Activated CD8-positive, alpha-beta T cell treated with anti-CD3 and anti-CD28 coated beads for 36 hours (primary cell): ENCODE data around the gene FLNA. TPM values are rescaled to one million over a fixed set of nuclear protein-coding genes. Genes with fewer than 3 reads are reported as not detected.

Experiments
- ATAC-seq: fragments of 200-7000 bp; cut with Tn5 transposase; one replicate; pipeline ENCODE4 v1.10.0; 2021; ENCODE audit warnings: mild to moderate bottlenecking, moderate library complexity
- CTCF ChIA-PET: fragments of 350-600 bp; sonication (Branson Sonifier 250); formaldehyde crosslinking; loops from one replicate; lab custom pipeline; 2021; ENCODE audit warnings: antibody characterized with exemption; lab: Charles Lee
- POLR2A ChIA-PET: fragments of 350-600 bp; sonication (Branson Sonifier 250); formaldehyde crosslinking; loops from one replicate; lab custom pipeline; 2021; ENCODE audit warnings: antibody characterized with exemption; lab: Charles Lee
- DNase-seq: peaks from one replicate; pipeline ENCODE4 v3.0.0-alpha.2; 2020
- H3K27ac Mint-ChIP-seq: one replicate; pipeline ENCODE4 v1.8.0; 2021; ENCODE audit warnings: mild to moderate bottlenecking, mixed read lengths
- H3K27me3 Mint-ChIP-seq: one replicate; pipeline ENCODE4 v1.8.0; 2021; ENCODE audit warnings: mixed read lengths
- H3K36me3 Mint-ChIP-seq: one replicate; pipeline ENCODE4 v1.8.0; 2021; ENCODE audit warnings: low read depth, mixed read lengths
- H3K4me1 Mint-ChIP-seq: one replicate; pipeline ENCODE4 v1.8.0; 2021; ENCODE audit warnings: low read depth, mixed read lengths
- H3K4me3 Mint-ChIP-seq: one replicate; pipeline ENCODE4 v1.8.0; 2021; ENCODE audit warnings: mild to moderate bottlenecking, moderate library complexity, mixed read lengths
- H3K9me3 Mint-ChIP-seq: one replicate; pipeline ENCODE4 v1.8.0; 2021; ENCODE audit warnings: mixed read lengths
- intact Hi-C: fragments of 100-400 bp; cut with micrococcal nuclease; formaldehyde crosslinking; loops from one replicate; pipeline ENCODE4 v1.10.0; 2022
- total RNA-seq, 2 experiments: library from RNA; stranded (reverse); gene quantifications; one replicate each; pipeline ENCODE4 v1.2.3, GENCODE V29; 2021
- TF ChIP-seq, protein P1 (sequence below): fragments of 200-600 bp; IDR thresholded peaks from one replicate; pipeline ENCODE4 v1.8.0; 2022; ENCODE audit warnings: antibody characterized with exemption, mild to moderate bottlenecking

The FLNA gene
- total RNA-seq, 2 experiments from 2014 or later: 1,057 to 1,091 TPM

DNA sequence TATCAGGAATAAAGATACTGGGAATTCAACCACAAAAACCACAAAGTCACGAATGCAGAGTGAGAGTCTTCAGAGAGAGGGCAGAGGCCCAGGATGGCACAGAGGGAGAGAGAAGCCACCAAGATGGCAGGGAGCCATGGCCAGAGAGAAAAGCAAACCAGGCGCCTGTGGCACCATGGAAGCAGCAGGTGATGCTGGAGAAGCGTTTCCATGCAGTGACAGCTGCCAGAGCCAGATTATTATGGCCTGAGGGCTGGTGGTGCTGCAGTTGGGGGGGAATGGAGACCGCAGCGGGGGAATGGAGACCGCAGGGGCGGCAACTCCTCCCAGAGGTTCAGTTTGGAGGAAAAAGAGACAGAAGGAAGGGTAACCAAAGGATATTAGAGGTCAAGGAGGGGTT is 42.7 kb upstream of the FLNA start:
- ATAC-seq (no peak), DNase-seq (no peak)
- CTCF ChIA-PET: no interaction called here
- TF ChIP-seq, protein P1, sequence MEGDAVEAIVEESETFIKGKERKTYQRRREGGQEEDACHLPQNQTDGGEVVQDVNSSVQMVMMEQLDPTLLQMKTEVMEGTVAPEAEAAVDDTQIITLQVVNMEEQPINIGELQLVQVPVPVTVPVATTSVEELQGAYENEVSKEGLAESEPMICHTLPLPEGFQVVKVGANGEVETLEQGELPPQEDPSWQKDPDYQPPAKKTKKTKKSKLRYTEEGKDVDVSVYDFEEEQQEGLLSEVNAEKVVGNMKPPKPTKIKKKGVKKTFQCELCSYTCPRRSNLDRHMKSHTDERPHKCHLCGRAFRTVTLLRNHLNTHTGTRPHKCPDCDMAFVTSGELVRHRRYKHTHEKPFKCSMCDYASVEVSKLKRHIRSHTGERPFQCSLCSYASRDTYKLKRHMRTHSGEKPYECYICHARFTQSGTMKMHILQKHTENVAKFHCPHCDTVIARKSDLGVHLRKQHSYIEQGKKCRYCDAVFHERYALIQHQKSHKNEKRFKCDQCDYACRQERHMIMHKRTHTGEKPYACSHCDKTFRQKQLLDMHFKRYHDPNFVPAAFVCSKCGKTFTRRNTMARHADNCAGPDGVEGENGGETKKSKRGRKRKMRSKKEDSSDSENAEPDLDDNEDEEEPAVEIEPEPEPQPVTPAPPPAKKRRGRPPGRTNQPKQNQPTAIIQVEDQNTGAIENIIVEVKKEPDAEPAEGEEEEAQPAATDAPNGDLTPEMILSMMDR: no peak
- POLR2A ChIA-PET: no interaction called here
- Mint-ChIP-seq H3K4me1 (peaks cover 11% of the 10 kb centered on the region), H3K9me3 (no peaks in the 10 kb centered on the region), H3K4me3 (no peak overlapping the region), H3K27ac (no peak overlapping the region), H3K36me3 (peaks cover 8% of the 10 kb centered on the region), H3K27me3 (no peaks in the 10 kb centered on the region)
- intact Hi-C loops: no loop called here

DNA sequence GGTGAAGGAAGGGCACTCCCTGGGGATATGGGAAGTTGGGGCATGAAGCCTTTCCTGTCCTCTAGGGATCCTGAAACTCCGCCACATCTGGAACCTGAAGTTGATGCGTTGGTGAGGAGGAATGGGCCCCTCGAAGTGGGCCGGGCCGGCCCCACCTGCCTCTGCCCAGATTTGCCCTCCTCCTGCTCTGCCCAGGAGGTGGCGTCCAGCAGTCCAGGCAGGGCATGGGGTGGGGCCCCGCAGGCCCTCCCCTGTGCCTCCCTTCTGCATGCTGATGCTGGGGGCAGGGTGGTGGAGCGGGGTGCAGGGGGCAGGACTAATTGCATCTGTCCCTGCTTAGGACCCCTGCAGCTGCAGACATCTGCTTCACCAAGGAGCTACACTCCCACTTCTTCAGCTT is 38.7 kb upstream of the FLNA start:
- H3K4me1 Mint-ChIP-seq: peaks cover 10% of the 10 kb centered on the region
- no peaks in the 10 kb centered on the region for H3K27me3 Mint-ChIP-seq
- no peaks in the 10 kb centered on the region for H3K9me3 Mint-ChIP-seq
- intact Hi-C loops: no loop called here
- ATAC-seq (no peak), DNase-seq (no peak)
- ChIA-PET CTCF (no interaction called here), POLR2A (interaction anchor here (7.6 kb wide), 1 partner anchor 13 kb away, joined by 97 read pairs; the partner anchor contains the start of gene RPL10)
- peak overlapping the region; percentile 91 for H3K4me3 Mint-ChIP-seq
- TF ChIP-seq, protein P1: no peak
- H3K36me3 Mint-ChIP-seq: peaks cover 8% of the 10 kb centered on the region
- peak overlapping the region; percentile 81 for H3K27ac Mint-ChIP-seq

DNA sequence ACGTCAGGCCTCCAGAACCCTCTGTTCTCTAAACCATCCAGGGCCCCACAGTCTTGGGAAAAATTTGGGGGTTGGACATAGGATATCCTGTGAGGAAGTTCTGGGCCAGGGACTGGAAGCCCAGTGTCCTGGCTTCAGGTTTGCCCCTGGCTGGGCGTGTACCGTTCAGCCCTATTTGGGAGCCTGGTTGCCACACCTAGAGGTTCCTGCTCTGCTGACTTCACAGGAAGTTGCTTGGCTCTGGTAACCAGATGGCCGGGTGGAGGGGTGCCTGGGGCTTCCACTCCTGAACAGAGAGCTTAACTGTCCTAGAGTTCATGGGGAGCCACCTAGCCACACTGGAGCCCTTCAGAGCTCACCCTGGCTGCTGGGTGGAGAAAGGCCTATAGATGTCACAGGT is 38.0 kb upstream of the FLNA start:
- DNase-seq (peak; percentile 49), ATAC-seq (peak; percentile 51)
- TF ChIP-seq, protein P1: no peak
- ChIA-PET CTCF (no interaction called here), POLR2A (interaction anchor here (0.7 to 7.6 kb wide), 4 partner anchors 8 to 46 kb away, joined by 3 to 97 read pairs (median 6); partner anchors contain the start of gene RPL10)
- no peaks in the 10 kb centered on the region for H3K9me3 Mint-ChIP-seq
- peaks cover 10% of the 10 kb centered on the region for H3K4me1 Mint-ChIP-seq
- peaks cover 8% of the 10 kb centered on the region for H3K36me3 Mint-ChIP-seq
- H3K27me3 Mint-ChIP-seq: no peaks in the 10 kb centered on the region
- peak overlapping the region; percentile 91 for H3K4me3 Mint-ChIP-seq
- intact Hi-C loops: no loop called here
- peak overlapping the region; percentile 81 for H3K27ac Mint-ChIP-seq

DNA sequence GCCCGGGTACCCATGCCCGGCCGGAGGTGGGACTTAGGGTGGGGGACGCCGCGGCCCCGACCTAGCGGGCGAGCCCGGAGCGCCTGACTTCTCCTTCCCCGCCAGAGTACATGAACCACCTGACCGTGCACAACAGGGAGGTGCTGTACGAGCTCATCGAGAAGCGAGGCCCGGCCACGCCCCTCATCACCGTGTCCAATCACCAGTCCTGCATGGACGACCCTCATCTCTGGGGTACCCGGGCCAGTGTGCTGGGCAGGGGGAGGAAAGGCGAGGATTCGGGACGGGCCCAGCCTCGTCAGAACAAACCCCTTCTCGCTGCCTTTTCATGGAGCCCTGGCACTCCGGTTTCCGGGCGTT is 37.5 kb upstream of the FLNA start:
- ChIA-PET POLR2A (interaction anchor here (0.7 to 7.6 kb wide), 4 partner anchors 9 to 47 kb away, joined by 3 to 97 read pairs (median 6); partner anchors contain the start of gene RPL10), CTCF (no interaction called here)
- Mint-ChIP-seq H3K9me3 (no peaks in the 10 kb centered on the region), H3K27ac (peak overlapping the region; percentile 81), H3K4me3 (peak overlapping the region; percentile 91), H3K4me1 (peaks cover 10% of the 10 kb centered on the region), H3K27me3 (no peaks in the 10 kb centered on the region), H3K36me3 (peaks cover 8% of the 10 kb centered on the region)
- ATAC-seq (peak; percentile 81), DNase-seq (peak; percentile 83)
- TF ChIP-seq, protein P1: no peak
- intact Hi-C loops: no loop called here

DNA sequence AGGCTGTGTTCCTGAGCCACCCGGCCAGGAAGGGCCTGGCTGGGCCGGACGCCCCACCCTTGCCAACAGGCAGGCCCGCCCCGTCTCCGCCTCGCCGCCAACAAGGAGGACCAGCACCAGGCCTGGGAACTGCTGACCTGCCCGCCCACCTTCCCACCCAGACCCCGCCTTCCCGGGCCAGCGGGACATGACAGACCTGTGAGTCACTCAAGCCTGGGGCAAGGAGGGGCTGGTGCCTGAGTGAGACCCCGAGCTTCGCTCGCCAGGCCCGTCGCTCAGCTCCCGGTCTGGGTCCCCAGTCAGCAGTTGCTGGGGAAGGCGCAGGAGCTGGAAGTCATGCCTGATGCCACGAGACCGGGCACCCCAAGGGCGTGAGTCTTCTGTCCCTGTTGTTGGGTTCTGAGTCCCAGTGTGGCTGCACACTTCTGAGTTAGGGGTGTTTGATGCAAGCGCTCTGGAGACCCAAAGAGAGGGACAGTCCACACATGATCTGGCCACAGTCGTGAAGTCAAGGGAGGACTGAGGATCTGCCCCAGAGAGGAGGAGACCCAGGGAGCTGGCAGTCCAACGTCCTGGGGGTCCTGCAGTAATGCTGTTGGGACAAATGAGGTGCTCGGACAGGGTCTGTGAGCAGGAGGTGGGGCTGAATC is 34.9 kb upstream of the FLNA start, which contains the start of gene DNASE1L1:
Gene DNASE1L1 (minus strand): TSS at position 33 of the 650 bp plus-strand sequence. CDS start 3,686 bp downstream, outside the sequence.
- Mint-ChIP-seq H3K36me3 (peaks cover 6% of the 10 kb centered on the region), H3K27me3 (no peaks in the 10 kb centered on the region), H3K9me3 (no peaks in the 10 kb centered on the region), H3K4me3 (peak within 1 kb of the TSS; percentile 32), H3K27ac (peak within 1 kb of the TSS; percentile 55), H3K4me1 (peaks cover 10% of the 10 kb centered on the region)
- ATAC-seq (no peak), DNase-seq (no peak)
- ChIA-PET POLR2A (interaction anchor here (1.2 to 7.6 kb wide), 2 partner anchors 10 to 133 kb away, joined by 4 to 97 read pairs; partner anchors contain the start of gene RPL10), CTCF (no interaction called here)
- TF ChIP-seq, protein P1: no peak
- intact Hi-C loops: no loop called here
